ENCODE data around the gene AJUBA. TPM values are rescaled to one million over a fixed set of nuclear protein-coding genes. Genes with fewer than 3 reads are reported as not detected.

AJUBA gene
- total and polyA plus RNA-seq, 2 of the 8 experiments (the other 6 are each of a cell fraction or from before 2014, with no cell fraction given), result 33.1 to 46.0 TPM

DNA sequence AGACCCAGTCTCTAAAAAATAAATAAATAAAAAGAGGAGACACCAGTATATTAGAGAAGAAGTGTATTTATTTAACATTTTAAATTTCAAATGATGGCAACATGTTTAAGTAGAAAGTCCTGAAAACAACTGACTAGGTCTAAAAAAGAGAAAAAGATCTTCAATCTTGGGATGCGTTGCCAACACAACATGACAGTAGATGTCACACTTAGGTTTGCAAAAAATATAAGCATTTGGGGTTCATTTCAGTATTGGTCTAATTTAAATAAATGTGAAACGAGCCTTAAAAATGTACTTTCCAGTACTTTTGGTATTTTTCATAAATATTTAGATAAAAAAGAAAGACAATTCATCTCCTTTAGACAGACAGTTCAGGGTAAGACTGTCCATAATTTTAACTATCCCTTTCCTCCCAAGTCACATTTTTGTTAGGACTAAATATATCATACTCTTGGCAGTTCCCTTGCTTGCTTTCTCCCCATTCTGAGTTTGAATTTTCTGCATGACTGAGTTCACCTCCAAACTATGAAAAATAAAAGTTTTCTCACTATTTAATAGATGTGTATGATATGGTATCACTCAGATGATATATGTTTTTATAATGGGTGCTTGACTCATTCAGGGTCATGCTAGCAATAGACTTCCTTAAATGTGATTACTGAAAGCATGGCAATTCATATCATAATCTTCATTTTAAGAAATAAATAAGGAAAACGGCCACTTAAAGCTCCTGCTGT lies 23.3 kb upstream of the AJUBA start (continued):
- TF ChIP-seq CHD7 (IDR thresholded peaks at IDR 0.05; ENCODE audit: insufficient replicate concordance, low read length), result no peak
- no peak for TF ChIP-seq CHD1 (IDR thresholded peaks at IDR 0.05; ENCODE audit: low read depth, low read length)
- no peak for TF ChIP-seq TBP (IDR thresholded peaks at IDR 0.05; ENCODE audit: low read depth, low read length)
